Mucosa of descending colon (tissue), 3 donors: Measurements from ENCODE around the gene POC1A. TPM values are rescaled to one million over a fixed set of nuclear protein-coding genes. Genes with fewer than 3 reads are reported as not detected.
A peak's percentile ranks its signal among the peaks of the same experiment; 100 is the strongest.

Experiments used
- ATAC-seq: fragments of 200-7000 bp; cut with Tn5 transposase; one replicate; pipeline ENCODE4 v1.9.1; 2020; ENCODE audit warnings: mild to moderate bottlenecking, moderate library complexity
- DNase-seq, 3 donors: peaks; one replicate each; pipeline ENCODE4 v3.0.0-alpha.2; 2020
- H3K36me3 ChIP-seq: fragments of 200-600 bp; one replicate; pipeline ENCODE4 v1.8.0; 2021; ENCODE audit warnings: low read depth, mild to moderate bottlenecking
- H3K4me1 ChIP-seq: fragments of 200-600 bp; one replicate; pipeline ENCODE4 v1.8.0; 2021; ENCODE audit warnings: low read depth, mild to moderate bottlenecking
- H3K4me3 ChIP-seq: fragments of 200-600 bp; one replicate; pipeline ENCODE4 v1.8.0; 2021; ENCODE audit warnings: mild to moderate bottlenecking
- H3K9me3 ChIP-seq: fragments of 200-600 bp; one replicate; pipeline ENCODE4 v1.8.0; 2021; ENCODE audit warnings: mild to moderate bottlenecking
- intact Hi-C, 2 donors: fragments of 100-400 bp; cut with DNase I in 1 of 2; cut with micrococcal nuclease in 1 of 2; formaldehyde crosslinking; loops; one replicate each; pipeline versions ENCODE4 v1.11.0 to v1.11.1; 2022; cut with DNase I, micrococcal nuclease
- total RNA-seq, 3 donors: library from RNA; stranded (reverse); fragmentation: NEBNext Ultra II Directional in 2 of 3; extraction: Animal tissue kit (Norgen Biotek cat#: 25700) in 2 of 3; gene quantifications; one replicate each; pipeline versions ENCODE4 v1.2.1 to v1.2.4, GENCODE V29; 2021 to 2023
- TF ChIP-seq, protein P1 (sequence below): fragments of 200-600 bp; IDR thresholded peaks from one replicate; pipeline ENCODE4 v1.8.0; 2022; ENCODE audit warnings: antibody characterized with exemption, mild to moderate bottlenecking
- donor health status: DM: no; HTN: no; CAD: no; lungs with moderate emphysema.
- donor health status: DM: no; HTN: no; CAD: no.
- donor health status: DM: no; HTN: yes; CAD: no.

Gene POC1A
- total RNA-seq, 3 donors from 2014 or later: 2.9 to 12.1 (median 7.7) TPM

DNA sequence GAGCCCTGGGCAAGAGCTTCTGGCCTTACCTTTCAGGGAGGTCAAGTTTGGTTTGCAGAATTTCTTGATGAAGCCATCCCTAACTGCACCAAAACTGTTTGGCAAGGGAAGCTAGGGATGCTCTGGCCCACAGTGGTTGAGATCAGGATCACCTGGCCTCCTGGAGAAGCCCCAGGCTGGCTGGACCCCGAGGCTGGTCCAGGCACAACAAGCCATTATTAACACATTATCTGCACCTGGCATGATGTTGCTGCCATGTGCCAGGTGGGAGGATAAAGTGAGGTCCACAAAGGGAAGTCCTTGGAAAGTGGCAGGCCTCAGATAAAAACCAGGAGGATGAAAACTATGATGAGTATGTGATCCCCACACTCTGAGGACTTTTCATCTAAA lies 62.0 kb downstream of the POC1A start:
- ATAC-seq (no peak), DNase-seq (peak in 1 of 3 donors; percentile 1)
- Histone ChIP-seq H3K4me3 (no peak overlapping the region), H3K36me3 (no peaks in the 10 kb centered on the region), H3K4me1 (no peaks in the 10 kb centered on the region), H3K9me3 (no peaks in the 10 kb centered on the region)
- TF ChIP-seq, protein P1, sequence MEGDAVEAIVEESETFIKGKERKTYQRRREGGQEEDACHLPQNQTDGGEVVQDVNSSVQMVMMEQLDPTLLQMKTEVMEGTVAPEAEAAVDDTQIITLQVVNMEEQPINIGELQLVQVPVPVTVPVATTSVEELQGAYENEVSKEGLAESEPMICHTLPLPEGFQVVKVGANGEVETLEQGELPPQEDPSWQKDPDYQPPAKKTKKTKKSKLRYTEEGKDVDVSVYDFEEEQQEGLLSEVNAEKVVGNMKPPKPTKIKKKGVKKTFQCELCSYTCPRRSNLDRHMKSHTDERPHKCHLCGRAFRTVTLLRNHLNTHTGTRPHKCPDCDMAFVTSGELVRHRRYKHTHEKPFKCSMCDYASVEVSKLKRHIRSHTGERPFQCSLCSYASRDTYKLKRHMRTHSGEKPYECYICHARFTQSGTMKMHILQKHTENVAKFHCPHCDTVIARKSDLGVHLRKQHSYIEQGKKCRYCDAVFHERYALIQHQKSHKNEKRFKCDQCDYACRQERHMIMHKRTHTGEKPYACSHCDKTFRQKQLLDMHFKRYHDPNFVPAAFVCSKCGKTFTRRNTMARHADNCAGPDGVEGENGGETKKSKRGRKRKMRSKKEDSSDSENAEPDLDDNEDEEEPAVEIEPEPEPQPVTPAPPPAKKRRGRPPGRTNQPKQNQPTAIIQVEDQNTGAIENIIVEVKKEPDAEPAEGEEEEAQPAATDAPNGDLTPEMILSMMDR: no peak
- intact Hi-C loops: no loop called here

DNA sequence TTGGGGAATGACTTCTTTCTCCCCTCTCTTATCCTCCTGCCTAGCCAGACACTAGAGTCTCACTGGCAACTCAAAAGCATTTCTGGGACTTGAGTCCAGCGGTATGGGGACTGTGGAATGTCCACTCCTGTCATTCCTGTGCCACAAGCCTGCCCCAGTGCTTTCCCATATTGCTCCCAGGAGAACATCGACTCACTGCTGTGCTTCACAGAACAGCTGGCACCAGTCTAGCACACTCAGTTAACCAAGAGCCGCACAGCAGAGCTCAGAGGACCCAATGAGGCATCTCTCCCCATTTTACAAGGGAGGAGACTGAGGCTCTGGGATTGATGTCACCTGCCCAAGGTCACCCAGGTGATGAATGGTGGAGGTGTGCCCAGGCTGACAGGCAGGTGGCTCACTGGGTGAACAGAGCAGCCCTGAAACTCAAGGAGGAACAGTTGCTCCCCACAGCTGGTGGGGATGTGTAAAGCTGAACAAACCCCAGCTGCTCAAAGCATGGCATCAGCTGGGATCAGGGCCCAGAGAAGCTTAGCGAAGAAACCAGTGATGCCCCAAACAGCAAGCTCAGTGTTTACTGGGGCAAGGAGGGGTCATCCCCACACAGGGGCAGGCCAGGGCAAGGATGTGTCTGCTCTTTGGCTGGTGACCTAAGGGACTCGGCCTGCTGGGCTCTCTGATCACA lies 62.5 kb downstream of the POC1A start:
- Histone ChIP-seq H3K36me3 (no peaks in the 10 kb centered on the region), H3K9me3 (no peaks in the 10 kb centered on the region), H3K4me1 (no peaks in the 10 kb centered on the region), H3K4me3 (no peak overlapping the region)
- intact Hi-C loops: no loop called here
- ATAC-seq (no peak), DNase-seq (peak in 1 of 3 donors; percentile 8)
- TF ChIP-seq, protein P1: no peak

DNA sequence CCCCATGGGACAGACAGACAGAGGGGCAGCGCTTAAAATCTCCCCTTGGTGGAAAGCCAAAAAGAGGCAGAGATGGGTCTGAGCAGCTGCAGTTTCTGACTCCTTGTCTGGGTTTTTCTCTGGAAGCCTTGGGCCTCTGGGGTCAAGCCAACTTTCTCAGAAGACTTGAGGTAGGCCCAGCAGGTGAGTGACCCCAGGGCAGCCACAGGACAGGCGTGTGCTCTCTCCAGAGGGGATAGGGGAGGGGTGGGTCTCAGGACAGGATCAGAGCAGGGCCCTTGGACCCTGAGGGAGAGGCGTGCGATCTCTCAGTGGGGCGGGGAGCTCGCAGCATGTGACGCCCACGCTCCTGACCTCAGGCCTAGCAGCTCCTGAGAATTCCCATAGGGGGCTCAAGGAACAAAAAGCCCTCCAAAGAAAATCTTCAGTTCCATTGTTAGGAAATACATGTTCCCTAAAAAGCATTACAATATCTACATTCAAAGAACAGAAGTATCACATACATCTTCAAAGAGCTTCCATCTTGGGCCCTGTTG lies 63.2 kb downstream of the POC1A start:
- no peaks in the 10 kb centered on the region for H3K9me3 ChIP-seq
- no peaks in the 10 kb centered on the region for H3K36me3 ChIP-seq
- intact Hi-C loops: no loop called here
- no peaks in the 10 kb centered on the region for H3K4me1 ChIP-seq
- DNase-seq: peak in 2 of 3 donors; percentile 7 to 20
- ATAC-seq: no peak
- H3K4me3 ChIP-seq: no peak overlapping the region
- TF ChIP-seq, protein P1: no peak

DNA sequence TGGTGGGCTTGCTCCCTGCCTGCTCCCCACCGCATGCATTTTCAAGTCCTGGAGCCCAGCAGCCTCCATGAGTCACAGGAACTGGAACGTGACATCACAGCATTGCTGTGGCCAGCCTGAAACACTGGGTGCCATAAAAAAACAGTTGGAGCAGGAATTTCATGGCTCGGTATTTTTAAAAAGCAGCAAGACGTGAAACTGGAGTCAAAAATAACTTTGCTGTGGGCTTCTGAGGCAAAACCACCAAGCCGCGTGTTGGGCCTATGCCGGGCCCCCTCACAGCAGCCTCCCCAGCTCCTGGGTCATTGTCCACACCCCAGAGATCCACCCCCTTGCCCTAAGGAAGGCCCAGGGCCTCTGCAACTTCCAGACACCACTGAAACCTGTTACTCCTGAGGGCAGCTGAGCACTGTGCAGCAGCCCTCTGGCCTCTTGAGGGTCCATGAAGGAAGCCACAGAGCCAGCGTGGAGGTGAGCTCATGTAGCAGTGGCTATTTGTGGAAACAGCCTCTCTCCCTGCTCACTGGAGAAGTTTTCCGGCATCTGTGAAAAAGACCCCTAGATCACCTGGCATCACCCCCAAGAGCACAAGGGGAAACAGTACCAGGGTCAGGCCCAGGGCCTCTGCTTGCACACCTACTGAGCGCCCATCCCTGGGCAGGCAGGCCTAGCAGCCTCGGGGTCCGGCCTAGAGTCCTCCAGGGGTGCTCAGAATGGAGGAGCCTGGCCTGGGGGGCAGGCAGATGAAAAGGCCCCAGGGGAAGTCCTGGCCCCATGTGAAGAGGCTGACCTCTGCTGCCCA lies 63.9 kb downstream of the POC1A start:
- Histone ChIP-seq H3K4me3 (no peak overlapping the region), H3K36me3 (no peaks in the 10 kb centered on the region), H3K4me1 (no peaks in the 10 kb centered on the region), H3K9me3 (no peaks in the 10 kb centered on the region)
- intact Hi-C loops: no loop called here
- DNase-seq (peak in 2 of 3 donors; percentile 11 to 25), ATAC-seq (no peak)
- TF ChIP-seq, protein P1: no peak

DNA sequence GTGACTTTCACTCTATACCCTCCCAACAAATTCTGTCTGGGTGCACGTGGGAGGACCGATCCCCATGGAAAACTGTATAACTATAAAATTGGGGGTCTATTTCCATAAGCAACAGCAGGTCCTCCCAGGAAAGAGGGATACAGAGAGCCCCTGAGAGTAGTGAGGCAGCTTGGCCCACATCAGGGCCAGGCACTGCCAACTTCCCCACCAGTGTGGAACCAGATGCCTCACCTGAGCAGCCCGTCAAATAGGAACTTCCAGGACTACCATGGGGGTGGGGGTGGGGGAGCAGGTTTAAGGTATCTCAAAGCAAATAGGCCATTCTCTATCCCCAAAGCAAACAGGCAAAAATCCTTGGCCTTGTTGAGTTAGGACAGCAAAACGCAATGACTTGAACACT lies 64.5 kb downstream of the POC1A start:
- no peaks in the 10 kb centered on the region for H3K4me1 ChIP-seq
- intact Hi-C loops: no loop called here
- no peaks in the 10 kb centered on the region for H3K36me3 ChIP-seq
- no peaks in the 10 kb centered on the region for H3K9me3 ChIP-seq
- TF ChIP-seq, protein P1: no peak
- DNase-seq: peak in 2 of 3 donors; percentile 3 to 8
- H3K4me3 ChIP-seq: no peak overlapping the region
- no peak for ATAC-seq
